ENCODE data around the gene CTXN1. TPM values are rescaled to one million over a fixed set of nuclear protein-coding genes. Genes with fewer than 3 reads are reported as not detected.

The CTXN1 gene
- total and polyA plus RNA-seq, 12 donors = 1.3 to 17.9 (median 10.6) TPM; not detected in 1

GRCh38 chr19:7924651-7925170, 1.2 kb downstream of the CTXN1 start:
- peaks cover 56 to 61% of the 10 kb centered on the region in 2 donors for H3K4me1 ChIP-seq (replicated peaks in 1 of 2)
- no peak overlapping the region for H3K27ac ChIP-seq
- 30 to 39% (median 32%) methylated on average over 11 to 33 of the region's 34 CpGs; no CpG with 5 or more reads in 1 of the 4 donors for WGBS, 4 donors
- peak overlapping the region in 1 of 4 donors; percentile 71 for H3K4me3 ChIP-seq
- H3K27me3 ChIP-seq = no peaks in the 10 kb centered on the region
- TF ChIP-seq CTCF (IDR thresholded peaks at IDR 0.05) = no peak
- TF ChIP-seq POLR2A (IDR thresholded peaks at IDR 0.05) = no peak
- intact Hi-C loops (cut with DNase I) = no loop called here
- H3K36me3 ChIP-seq (replicated peaks in 1 of 2) = peaks cover 0 to 11% of the 10 kb centered on the region in 2 donors
- H3K9me3 ChIP-seq (replicated peaks in 1 of 3) = no peaks in the 10 kb centered on the region
- DNase-seq = peak in 6 of 7 donors; percentile 33 to 68 (median 60)

GRCh38 chr19:7924241-7924640, 1.7 kb downstream of the CTXN1 start:
- Histone ChIP-seq H3K27me3 (no peaks in the 10 kb centered on the region), H3K27ac (no peak overlapping the region), H3K9me3 (replicated peaks in 1 of 3) (no peaks in the 10 kb centered on the region), H3K4me3 (no peak overlapping the region), H3K36me3 (replicated peaks in 1 of 2) (peaks cover 0 to 11% of the 10 kb centered on the region in 2 donors), H3K4me1 (replicated peaks in 1 of 2) (peaks cover 52 to 58% of the 10 kb centered on the region in 2 donors)
- peak in 1 of 7 donors; percentile 56 for DNase-seq
- intact Hi-C loops (cut with DNase I) = no loop called here
- TF ChIP-seq POLR2A (IDR thresholded peaks at IDR 0.05) = no peak
- no peak for TF ChIP-seq CTCF (IDR thresholded peaks at IDR 0.05)
- WGBS, 4 donors = 64 to 72% (median 67%) methylated on average over 9 to 12 of the region's 12 CpGs

GRCh38 chr19:7923295-7924191, 2.4 kb downstream of the CTXN1 start:
- peak in 1 of 7 donors; percentile 63 for DNase-seq
- no peak overlapping the region for H3K4me3 ChIP-seq
- H3K36me3 ChIP-seq (replicated peaks in 1 of 2) = peaks cover 0 to 11% of the 10 kb centered on the region in 2 donors
- TF ChIP-seq CTCF (IDR thresholded peaks at IDR 0.05) (no peak), POLR2A (IDR thresholded peaks at IDR 0.05) (no peak)
- no peaks in the 10 kb centered on the region for H3K9me3 ChIP-seq (replicated peaks in 1 of 3)
- H3K4me1 ChIP-seq (replicated peaks in 1 of 2) = peaks cover 48 to 54% of the 10 kb centered on the region in 2 donors
- H3K27me3 ChIP-seq = peaks cover 3% of the 10 kb centered on the region
- intact Hi-C loops (cut with DNase I) = no loop called here
- no peak overlapping the region for H3K27ac ChIP-seq
- WGBS, 4 donors = 86 to 89% (median 88%) methylated on average over 24 to 31 of the region's 31 CpGs

- intact Hi-C loops (cut with DNase I) = no loop called here
- TF ChIP-seq CTCF (IDR thresholded peaks at IDR 0.05) (no peak), POLR2A (IDR thresholded peaks at IDR 0.05) (no peak)
- WGBS, 4 donors = 75 to 91% (median 87%) methylated on average over 5 to 8 of the region's 8 CpGs
- DNase-seq = no peak
- Histone ChIP-seq H3K9me3 (replicated peaks in 1 of 3) (no peaks in the 10 kb centered on the region), H3K4me3 (no peak overlapping the region), H3K4me1 (replicated peaks in 1 of 2) (peaks cover 40 to 47% of the 10 kb centered on the region in 2 donors), H3K27ac (no peak overlapping the region), H3K27me3 (peaks cover 8% of the 10 kb centered on the region), H3K36me3 (replicated peaks in 1 of 2) (peaks cover 0 to 11% of the 10 kb centered on the region in 2 donors)
Measured at GRCh38 chr19:7922836-7923195, 3.1 kb downstream of the CTXN1 start.

All from adrenal gland (tissue), 12 donors.